CD4-positive, alpha-beta T cell treated with Interleukin-4 for 4 hours (primary cell): Measurements from ENCODE around the gene ADAM23.

Source experiments
- DNase-seq: peaks from one replicate; pipeline ENCODE4 v3.0.0-alpha.2; 2020

The ADAM23 gene

GRCh38 chr2:206665251-206665650 is 221.9 kb downstream of the ADAM23 start:
- no peak for DNase-seq
